NCI-H510A (cell line): ENCODE measurements around the gene PAX6.

Experiments used
- DNase-seq: peaks from one replicate; lab custom pipeline; 2025; lab: John Stamatoyannopoulos, UW

PAX6 gene

DNA sequence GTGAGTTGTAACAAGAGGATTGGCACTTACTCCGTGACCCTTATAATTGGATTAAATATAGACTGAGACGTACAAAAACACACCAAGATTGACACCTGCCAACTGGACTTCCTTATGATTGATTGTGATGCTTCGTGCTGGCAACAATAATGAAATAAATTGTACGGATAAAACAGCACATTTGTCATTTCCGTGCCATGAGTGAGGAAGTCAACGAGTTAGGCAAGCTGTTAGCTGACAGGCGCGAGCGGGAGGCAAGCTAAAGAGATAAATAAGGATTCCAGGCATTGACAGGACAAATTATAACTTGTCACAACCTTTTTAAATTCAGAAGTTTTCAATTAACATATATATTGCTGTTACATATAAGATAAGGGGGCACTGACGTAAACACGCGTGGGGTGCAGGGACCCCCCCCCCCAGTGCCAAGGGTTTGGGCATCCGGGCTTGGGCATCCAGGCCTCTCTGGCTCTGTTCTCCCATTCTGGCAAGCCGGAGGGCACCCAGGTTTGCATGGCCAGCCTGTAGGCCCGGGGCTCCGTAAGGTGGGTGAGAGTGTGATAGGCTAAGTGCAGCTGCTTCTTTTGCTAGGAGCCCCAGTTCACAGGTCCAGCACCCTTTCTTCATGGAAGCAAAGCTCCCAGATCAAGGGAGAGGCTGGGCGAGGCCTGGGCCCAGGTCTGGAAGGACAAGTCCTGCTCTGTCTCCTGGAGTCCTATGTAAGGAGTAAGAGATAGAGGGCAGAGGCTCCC is 11.2 kb upstream of the PAX6 start:
- no peak for DNase-seq

DNA sequence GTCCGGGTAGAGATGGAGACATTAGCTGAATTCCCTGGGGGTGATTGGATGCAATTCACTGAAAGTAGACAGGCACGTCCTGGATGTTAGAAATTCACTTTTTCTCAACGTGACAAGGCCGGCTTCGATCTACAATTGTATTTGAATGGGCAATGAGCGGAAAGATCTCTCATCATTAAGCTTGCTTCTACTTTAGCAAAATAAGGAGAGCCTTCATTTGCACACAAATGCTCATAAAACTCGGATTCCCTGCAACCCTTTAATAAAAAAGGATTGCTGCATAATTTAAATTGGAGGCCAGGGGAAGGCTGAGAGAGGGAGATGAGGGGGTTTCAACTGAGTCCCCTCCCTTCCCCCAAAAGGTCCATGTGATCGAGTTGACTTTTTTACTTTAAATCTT is 10.6 kb upstream of the PAX6 start:
- no peak for DNase-seq

- no peak for DNase-seq
Measured at GRCh38 chr11:31821235-31821764, 10.2 kb upstream of the PAX6 start.

DNA sequence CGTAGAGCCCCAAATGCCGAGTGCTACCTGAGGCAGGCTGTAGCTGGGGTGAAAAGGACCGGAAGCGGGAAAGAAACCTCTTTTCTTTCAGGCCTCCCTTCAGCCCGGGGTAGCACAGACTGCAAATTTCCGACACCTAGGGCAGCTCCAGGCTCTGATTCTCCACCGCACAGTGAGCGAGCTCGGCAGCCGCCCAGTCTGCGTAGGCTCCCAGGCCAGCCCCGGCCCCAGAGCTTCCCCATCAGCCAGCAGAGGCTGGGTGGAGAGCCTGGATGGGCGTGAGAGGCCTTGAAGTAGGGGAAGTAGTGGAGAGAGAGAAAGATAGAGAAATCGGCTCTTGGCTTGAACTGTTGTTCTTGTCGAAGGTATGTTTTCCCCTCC is 9.3 kb upstream of the PAX6 start:
- no peak for DNase-seq

GRCh38 chr11:31819621-31820437 is 8.7 kb upstream of the PAX6 start:
- DNase-seq: no peak

DNA sequence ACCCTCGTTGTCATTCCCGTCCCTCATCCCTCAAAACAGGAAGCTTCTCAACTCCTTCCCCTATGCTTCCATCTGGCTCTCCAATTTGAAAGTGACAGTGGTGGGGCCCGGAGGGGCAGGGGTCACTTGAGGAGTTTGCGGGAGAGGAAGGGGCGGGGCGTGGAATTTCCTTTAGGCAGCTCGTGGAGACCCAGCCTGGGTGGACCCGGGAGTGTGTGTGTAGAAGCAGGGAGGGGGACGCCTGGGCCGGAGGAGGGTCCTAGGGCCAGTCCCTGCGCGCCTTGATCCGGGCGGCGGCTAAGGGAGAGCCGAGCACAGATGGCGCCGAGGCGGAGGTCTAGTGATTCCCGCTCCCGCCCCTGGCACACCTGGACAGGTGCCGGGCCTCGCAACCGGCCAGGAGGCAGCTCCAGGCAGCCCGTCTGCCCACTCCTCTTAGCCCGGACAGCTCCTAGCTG is 7.8 kb upstream of the PAX6 start:
- DNase-seq: no peak

GRCh38 chr11:31818425-31818755 is 7.3 kb upstream of the PAX6 start:
- no peak for DNase-seq

- no peak for DNase-seq
Measured at GRCh38 chr11:31817621-31818424, 6.7 kb upstream of the PAX6 start.

DNA sequence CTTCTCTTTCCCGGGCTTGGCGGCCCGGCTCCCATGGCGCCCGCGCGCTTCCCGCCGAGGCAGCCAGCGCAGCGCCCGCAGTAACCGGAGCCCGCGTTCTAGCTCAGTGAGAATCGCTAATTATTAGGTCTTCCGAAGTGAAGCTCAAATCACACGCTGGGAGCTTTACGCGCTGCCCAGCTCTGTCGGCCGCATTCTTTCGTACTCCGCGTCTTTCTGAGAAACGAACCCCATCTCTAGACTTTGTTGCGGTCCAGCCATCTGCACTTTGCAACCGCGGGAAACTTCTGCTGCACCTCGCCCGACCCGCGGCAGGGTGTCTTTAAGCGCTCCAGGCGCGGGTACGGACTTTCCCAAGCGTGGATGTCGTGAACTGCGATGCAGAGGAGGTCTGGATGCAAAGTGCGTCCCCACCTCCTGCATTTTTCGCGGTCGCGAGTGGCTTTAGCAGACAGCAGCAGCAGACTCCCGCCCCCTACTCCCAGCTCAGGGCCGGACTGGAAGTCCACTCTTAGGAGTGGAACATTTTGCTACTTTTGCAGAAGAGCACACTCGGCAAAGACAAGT is 6.0 kb upstream of the PAX6 start:
- no peak for DNase-seq

DNA sequence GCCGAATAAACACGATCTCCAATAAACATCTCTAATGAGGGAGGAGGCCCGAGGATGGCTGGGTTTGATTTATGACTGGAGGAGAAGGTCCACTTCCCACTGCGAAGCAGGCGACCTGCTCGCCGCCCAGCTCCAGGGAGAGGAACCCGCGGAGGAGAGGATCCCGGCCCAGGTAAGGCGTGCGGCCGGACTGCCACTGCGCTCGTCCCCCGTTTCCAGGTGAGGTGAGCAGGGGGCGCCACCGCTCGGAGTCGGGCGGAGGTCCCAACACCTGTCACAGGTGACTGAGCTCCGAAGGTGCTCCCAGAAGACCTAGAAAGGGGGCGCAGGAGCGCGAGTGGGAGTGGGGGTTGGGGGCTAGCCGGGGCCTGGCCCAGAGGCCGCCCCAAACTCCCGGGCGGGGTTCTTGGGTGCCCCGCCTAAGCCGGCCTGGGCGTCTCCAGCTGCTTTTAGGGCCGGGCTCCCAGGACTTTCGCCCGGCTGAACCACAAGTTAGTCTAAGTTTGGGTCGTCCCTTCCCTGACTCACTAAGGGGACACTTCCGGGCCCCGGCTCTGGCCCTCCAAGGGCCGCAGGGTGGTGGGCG is 5.4 kb upstream of the PAX6 start:
- DNase-seq: no peak

GRCh38 chr11:31815711-31816467 is 4.8 kb upstream of the PAX6 start:
- no peak for DNase-seq

DNA sequence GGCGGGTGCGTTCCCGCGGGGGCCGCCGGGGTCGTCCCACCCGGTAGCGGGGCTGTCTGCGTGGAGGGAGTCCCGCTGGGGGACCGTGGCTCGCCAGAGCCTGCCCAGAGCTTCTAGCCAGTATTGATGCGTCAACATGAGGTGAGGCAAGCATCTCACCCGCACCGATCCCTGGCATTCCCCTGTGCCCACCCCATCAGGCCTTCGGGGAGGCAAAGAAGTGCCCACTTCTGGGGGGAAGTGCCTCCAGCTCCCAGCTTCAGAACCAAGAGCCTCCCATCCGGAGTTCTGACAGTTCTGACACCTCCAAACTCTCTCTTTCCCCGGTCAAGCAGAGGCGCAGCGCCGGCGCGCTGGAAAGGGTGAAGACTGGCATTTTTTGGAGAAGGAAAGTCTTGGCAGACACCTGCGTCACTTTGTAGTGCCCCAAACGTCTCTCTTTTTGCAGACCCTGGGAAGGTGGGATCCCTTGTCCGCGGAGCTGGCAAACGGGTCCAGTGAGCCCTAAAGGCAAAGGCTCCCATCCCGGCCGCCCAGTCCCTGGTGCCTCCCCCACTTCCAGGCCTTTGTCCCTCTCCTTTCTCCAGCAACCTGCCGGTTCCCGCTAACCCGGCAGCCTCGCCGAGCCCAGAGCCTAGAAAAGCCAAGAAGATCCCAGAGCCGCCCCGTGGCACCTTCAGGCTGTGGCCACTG is 3.2 kb upstream of the PAX6 start:
- no peak for DNase-seq

DNA sequence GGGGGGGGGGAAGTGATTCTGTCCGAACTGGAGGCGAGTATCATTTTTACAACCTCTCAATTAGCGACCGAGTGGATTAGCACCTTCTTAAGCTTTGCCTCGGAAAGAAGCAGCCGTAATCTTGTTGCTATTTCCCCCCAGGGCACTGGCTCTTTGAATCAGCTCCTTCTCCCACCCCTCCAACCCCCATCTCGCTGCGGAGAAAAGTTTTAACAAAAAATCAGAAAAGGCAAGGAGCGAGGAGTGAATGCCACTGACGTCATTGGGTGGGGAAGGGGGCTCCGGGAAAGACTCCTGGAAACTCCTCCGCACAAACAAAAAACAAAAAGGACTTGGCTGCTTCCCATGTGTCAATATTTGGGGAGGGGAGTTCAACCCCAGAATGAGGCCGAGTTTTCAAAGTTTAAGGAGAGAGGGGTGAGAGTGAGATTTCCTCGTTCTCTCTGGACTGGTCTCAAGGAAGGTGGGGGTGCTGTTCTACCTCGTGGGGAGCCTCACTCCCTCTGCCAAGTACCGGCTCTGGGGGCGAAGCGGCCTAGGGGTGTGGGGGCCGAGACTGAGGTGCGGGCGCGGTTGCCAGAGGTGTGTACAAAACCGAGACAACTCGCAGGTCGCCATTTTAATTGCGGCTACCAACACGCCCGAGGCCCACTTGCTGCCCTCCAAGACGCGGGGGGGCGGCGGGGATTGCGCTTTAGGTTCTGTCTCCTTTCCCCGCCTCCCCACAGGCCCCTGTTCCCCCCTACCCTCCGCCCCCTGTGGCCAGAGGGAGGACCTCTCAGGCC is 2.5 kb upstream of the PAX6 start:
- no peak for DNase-seq

DNA sequence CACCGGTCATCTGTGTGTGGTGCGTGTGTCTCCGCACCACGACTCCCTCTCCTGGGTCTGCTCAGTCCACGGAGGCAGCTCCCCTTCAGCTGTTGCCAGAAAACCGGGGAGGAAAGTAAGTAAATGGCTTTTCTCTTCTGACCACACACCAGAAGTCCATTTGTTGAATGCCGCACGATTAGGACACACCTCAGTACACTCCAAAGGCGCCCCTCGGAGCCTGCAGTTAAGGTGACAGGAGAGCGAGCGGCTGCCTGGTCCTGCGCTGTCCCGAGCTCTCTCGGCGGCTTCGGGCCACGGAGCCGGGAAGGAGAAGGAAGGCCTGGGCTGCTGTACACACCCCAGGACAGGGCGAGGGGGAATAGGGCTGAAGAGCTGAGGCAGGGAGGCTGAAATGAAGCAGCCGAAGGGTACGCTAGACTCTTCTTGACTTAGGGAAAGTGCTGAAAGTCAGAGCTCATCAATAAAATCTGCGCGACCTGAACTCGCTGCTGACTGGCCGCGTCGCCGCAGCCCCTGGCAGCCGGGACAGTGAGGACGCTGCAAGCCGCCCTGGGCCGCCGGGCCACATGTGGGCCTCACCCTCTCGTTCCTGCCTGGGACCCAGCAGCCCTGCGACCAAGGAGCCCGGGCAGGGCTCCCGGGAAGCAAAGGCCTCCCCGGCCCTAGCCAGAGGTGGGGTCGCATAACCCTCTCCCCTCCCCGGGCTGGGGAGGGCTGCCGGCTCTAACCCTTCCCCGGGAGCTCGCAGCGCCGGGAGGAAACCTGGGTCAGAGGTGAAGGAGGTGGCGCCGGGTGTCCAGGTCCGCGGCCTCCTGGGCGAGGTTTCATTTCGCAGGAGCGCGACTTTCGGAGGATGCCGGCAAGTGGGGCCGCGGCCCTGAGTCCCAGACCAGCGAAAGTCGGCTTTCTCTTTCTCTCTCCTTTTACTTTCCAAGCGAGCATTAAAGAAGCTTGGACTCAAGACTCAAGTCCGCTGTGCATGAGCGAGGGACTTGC is 1.6 kb upstream of the PAX6 start:
- no peak for DNase-seq

GRCh38 chr11:31809857-31810778 is 1.0 kb downstream of the PAX6 start:
- no peak for DNase-seq

GRCh38 chr11:31809541-31809856 is 1.6 kb downstream of the PAX6 start:
- no peak for DNase-seq
